Sigmoid colon (tissue), 3 donors: Measurements from ENCODE around the gene MCM3.

ENCODE experiments used
- POLR2A ChIP-seq, 2 donors: fragments of 450-650 bp; IDR thresholded peaks; one replicate each; pipeline ENCODE4 v1.6.1; 2016; ENCODE audit warnings: antibody characterized with exemption in 2 of 2, mild to moderate bottlenecking in 2 of 2, moderate library complexity in 2 of 2
- TF ChIP-seq, protein P1 (sequence below), 4 experiments: fragments of 450-650 bp in 3 of 4; fragments of 200-600 bp in 1 of 4; IDR thresholded peaks; one replicate each; pipeline ENCODE4 v1.5.1; 2016 to 2019; ENCODE audit warnings: antibody characterized with exemption in 4 of 4, mild to moderate bottlenecking in 3 of 4, moderate library complexity in 2 of 4

- TF ChIP-seq, protein P1, sequence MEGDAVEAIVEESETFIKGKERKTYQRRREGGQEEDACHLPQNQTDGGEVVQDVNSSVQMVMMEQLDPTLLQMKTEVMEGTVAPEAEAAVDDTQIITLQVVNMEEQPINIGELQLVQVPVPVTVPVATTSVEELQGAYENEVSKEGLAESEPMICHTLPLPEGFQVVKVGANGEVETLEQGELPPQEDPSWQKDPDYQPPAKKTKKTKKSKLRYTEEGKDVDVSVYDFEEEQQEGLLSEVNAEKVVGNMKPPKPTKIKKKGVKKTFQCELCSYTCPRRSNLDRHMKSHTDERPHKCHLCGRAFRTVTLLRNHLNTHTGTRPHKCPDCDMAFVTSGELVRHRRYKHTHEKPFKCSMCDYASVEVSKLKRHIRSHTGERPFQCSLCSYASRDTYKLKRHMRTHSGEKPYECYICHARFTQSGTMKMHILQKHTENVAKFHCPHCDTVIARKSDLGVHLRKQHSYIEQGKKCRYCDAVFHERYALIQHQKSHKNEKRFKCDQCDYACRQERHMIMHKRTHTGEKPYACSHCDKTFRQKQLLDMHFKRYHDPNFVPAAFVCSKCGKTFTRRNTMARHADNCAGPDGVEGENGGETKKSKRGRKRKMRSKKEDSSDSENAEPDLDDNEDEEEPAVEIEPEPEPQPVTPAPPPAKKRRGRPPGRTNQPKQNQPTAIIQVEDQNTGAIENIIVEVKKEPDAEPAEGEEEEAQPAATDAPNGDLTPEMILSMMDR (IDR thresholded peaks at IDR 0.05), result no peak
- no peak for TF ChIP-seq POLR2A (IDR thresholded peaks at IDR 0.05)
Measured at GRCh38 chr6:52230685-52231084, 53.9 kb downstream of the MCM3 start.
